ENCODE results near the gene MYL9.

The MYL9 gene

GRCh38 chr20:36565520-36565919 lies 24.2 kb downstream of the MYL9 start:
- DNase-seq (ENCODE audit: low read depth, low spot score): no peak

DNA sequence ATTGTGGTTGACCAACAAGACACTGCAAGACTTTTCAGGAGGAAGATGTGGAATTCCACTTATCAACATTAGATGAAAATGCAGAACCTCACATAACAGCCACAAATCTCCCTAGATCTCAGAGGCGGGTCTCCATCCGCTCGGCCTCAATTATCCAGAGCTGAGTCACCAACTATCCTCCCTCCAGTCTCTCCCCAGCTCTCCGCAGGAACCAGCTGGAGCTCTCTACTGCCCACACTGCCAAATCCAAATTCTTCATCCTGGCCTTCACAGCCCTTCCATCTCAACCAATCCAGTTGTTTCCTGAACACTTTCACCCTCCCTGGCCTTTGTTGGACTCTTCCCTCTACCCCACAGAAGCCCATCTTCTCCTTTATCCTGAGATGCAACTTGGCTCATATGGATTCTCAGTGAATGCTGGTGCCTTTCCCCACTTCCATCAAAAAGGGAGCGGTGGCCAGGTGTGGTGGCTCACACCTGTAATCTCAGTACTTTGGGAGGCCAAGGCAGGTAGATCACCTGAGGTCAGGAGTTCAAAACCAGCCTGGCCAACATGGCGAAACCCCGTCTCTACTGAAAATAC lies 28.6 kb downstream of the MYL9 start:
- no peak overlapping the region for H3K4me3 ChIP-seq (ENCODE audit: low read depth, low read length)
- in situ Hi-C loops (cut with HindIII; ENCODE audit: low sequenced_read_pairs): no loop called here
- peak; percentile 4 for TF ChIP-seq CTCF (IDR thresholded peaks at IDR 0.05; ENCODE audit: low read depth, low read length)
- peak; percentile 58 for DNase-seq (ENCODE audit: low read depth, low spot score)

More at GRCh38 chr20:36565520-36565919, 24.2 kb downstream of the MYL9 start:
- in situ Hi-C loops (cut with HindIII; ENCODE audit: low sequenced_read_pairs): no loop called here
- no peak overlapping the region for H3K4me3 ChIP-seq (ENCODE audit: low read depth, low read length)
- TF ChIP-seq CTCF (IDR thresholded peaks at IDR 0.05; ENCODE audit: low read depth, low read length): no peak

DNA sequence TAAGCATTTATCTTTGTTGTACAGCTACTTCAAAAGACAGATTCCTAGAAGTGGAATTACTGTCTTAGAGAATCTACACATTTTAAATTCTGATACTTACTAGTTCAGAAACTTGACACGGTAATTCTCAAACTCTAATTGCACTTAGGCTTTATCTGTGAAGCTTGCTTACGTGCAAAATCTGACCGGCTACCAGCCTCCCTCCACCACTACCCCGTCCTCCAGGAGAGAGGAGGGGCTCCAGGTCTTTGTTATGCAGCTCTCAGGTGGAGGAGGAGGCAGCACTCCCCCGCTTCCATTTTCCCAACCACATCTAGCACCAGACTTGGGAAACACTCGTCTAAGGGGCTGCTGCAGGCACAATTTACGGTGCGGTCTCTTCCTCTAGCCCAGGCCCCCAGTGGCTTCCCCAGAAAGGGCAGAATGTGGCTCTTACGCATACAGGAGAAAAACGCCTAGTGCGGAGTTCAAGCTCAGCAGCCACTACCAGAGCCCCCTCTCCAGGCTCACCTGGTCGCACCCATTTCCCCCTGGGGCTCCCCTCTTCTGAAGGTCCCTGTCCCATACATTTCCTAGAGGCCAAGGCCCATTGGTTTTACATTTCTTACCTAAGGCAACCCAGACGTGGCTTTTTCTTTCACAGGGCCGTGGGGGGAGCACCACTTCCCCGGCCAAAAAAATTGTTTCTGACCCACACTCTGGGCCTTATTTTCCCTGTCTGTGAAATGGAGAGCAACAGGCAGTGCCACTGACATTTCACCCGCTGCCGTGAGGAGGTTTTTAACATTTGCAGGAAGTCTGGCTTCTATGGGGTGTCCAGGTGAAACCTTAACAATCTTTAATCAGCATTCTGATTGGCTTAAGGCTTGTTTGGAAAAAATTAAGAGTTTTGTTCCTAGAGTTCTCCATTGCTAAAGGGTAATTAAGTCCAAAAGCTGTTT lies 30.5 kb downstream of the MYL9 start:
- no peak overlapping the region for H3K4me3 ChIP-seq (ENCODE audit: low read depth, low read length)
- in situ Hi-C loops (cut with HindIII; ENCODE audit: low sequenced_read_pairs): no loop called here
- no peak for TF ChIP-seq CTCF (IDR thresholded peaks at IDR 0.05; ENCODE audit: low read depth, low read length)
- no peak for DNase-seq (ENCODE audit: low read depth, low spot score)

DNA sequence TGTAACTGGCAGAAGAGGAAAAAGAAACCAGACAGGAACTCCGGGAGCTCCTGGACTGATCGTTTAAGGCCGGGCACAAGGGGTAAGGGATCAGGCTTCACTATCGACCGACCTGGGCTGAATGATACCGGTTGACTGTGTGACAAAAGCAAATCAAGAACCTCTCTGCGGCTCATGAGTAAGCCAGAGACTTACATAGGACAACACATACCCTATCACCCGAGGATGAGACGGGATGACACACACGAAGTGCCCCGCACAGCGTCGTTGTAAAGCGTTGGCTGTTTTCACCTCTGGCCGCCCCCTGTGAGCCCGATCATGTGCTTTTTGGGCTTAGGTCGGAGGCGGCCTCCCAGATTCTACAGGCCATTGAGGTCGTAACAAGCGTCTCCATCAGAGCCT lies 31.4 kb downstream of the MYL9 start:
- no peak for TF ChIP-seq CTCF (IDR thresholded peaks at IDR 0.05; ENCODE audit: low read depth, low read length)
- peak overlapping the region; percentile 77 for H3K4me3 ChIP-seq (ENCODE audit: low read depth, low read length)
- in situ Hi-C loops (cut with HindIII; ENCODE audit: low sequenced_read_pairs): no loop called here
- DNase-seq (ENCODE audit: low read depth, low spot score): no peak

- DNase-seq (ENCODE audit: low read depth, low spot score): peak; percentile 81
- no peak for TF ChIP-seq CTCF (IDR thresholded peaks at IDR 0.05; ENCODE audit: low read depth, low read length)
- H3K4me3 ChIP-seq (ENCODE audit: low read depth, low read length): peak within 1 kb of the TSS; percentile 77
- in situ Hi-C loops (cut with HindIII; ENCODE audit: low sequenced_read_pairs): no loop called here
These were observed 31.9 kb downstream of the MYL9 start, which contains the start of gene TGIF2 for GRCh38 chr20:36573103-36573797. Gene TGIF2, plus strand, starts transcription at chr20:36573597. Its CDS starts 5,178 bp downstream, at chr20:36578775.

GRCh38 chr20:36573798-36574365 lies 32.6 kb downstream of the MYL9 start:
- in situ Hi-C loops (cut with HindIII; ENCODE audit: low sequenced_read_pairs): no loop called here
- peak overlapping the region; percentile 77 for H3K4me3 ChIP-seq (ENCODE audit: low read depth, low read length)
- TF ChIP-seq CTCF (IDR thresholded peaks at IDR 0.05; ENCODE audit: low read depth, low read length): no peak
- DNase-seq (ENCODE audit: low read depth, low spot score): no peak

All from astrocyte of the spinal cord (primary cell).